H1 (cell line): ENCODE results near the gene CDK15. TPM values are rescaled to one million over a fixed set of nuclear protein-coding genes. Genes with fewer than 3 reads are reported as not detected.

Source experiments
- CTCF ChIA-PET: fragments of 300-600 bp; sonication (Branson Sonifier 250); formaldehyde crosslinking; loops from one replicate; lab custom pipeline; 2021; ENCODE audit not compliant: partially characterized antibody; lab: Charles Lee
- POLR2A ChIA-PET: fragments of 300-600 bp; sonication (Branson Sonifier 250); formaldehyde crosslinking; loops from one replicate; lab custom pipeline; 2021; ENCODE audit warnings: inconsistent platforms; ENCODE audit not compliant: partially characterized antibody; lab: Charles Lee
- DNase-seq, 2 experiments: peaks; one replicate each; pipeline versions ENCODE4 v3.0.0 to v3.0.0-alpha.2; 2010 to 2022; ENCODE audit warnings: low spot score in 2 of 2, low read depth in 1 of 2, mixed read lengths in 1 of 2
- FAIRE-seq: peaks from 2 replicates; lab custom pipeline; 2011; peaks lifted over from hg19 to GRCh38; lab: Jason Lieb, UNC
- H2AFZ ChIP-seq: 2 replicates; pipeline ENCODE4 v1.8.1; 2012; ENCODE audit warnings: low read length, inconsistent platforms
- H2AK5ac ChIP-seq: 2 replicates; pipeline ENCODE4 v1.6.1; 2013; ENCODE audit warnings: low read depth, low read length
- H2BK120ac ChIP-seq: replicated peaks from 2 replicates; pipeline ENCODE3; 2013; ENCODE audit warnings: low read depth, low read length, inconsistent platforms
- H2BK12ac ChIP-seq: 2 replicates; pipeline ENCODE4 v1.6.1; 2013; ENCODE audit warnings: low read depth, low read length
- H2BK15ac ChIP-seq: 2 replicates; pipeline ENCODE4 v1.6.1; 2013; ENCODE audit warnings: low read length
- H2BK20ac ChIP-seq: 2 replicates; pipeline ENCODE4 v1.6.1; 2013; ENCODE audit warnings: low read length
- H2BK5ac ChIP-seq: 2 replicates; pipeline ENCODE4 v1.6.1; 2013; ENCODE audit warnings: low read depth, low read length
- H3K14ac ChIP-seq: 2 replicates; pipeline ENCODE4 v1.6.1; 2013; ENCODE audit warnings: inconsistent platforms; ENCODE audit not compliant: insufficient read length
- H3K18ac ChIP-seq: 2 replicates; pipeline ENCODE4 v1.6.1; 2013; ENCODE audit warnings: low read length; ENCODE audit errors: extremely low read depth
- H3K23ac ChIP-seq: 2 replicates; pipeline ENCODE4 v1.6.1; 2013; ENCODE audit warnings: inconsistent platforms; ENCODE audit not compliant: insufficient read length
- H3K23me2 ChIP-seq: 2 replicates; pipeline ENCODE4 v1.6.1; 2013; ENCODE audit warnings: low read depth, low read length
- H3K27ac ChIP-seq: 2 replicates; pipeline ENCODE4 v1.6.1; 2011; ENCODE audit warnings: low read depth, low read length, inconsistent platforms
- H3K27me3 ChIP-seq, 4 experiments: replicated peaks in 1 of 4; 1 replicate in 1 of 4; 2 replicates in 3 of 4; pipeline versions ENCODE4 v1.6.1 to v1.8.1; 2011 to 2013; ENCODE audit warnings: low read length in 3 of 4, mild to moderate bottlenecking in 3 of 4, inconsistent platforms in 2 of 4, mixed read lengths in 2 of 4, moderate library complexity in 1 of 4; ENCODE audit not compliant: control insufficient read depth in 3 of 4, insufficient read depth in 3 of 4; ENCODE audit errors: extremely low read depth in 1 of 4
- H3K36me3 ChIP-seq, 4 experiments: 2 replicates each; pipeline versions ENCODE4 v1.6.1 to v1.8.1; 2011 to 2013; ENCODE audit warnings: mild to moderate bottlenecking in 4 of 4, low read length in 3 of 4, moderate library complexity in 2 of 4, control low read depth in 1 of 4, inconsistent platforms in 1 of 4; ENCODE audit not compliant: insufficient read depth in 4 of 4, control insufficient read depth in 2 of 4
- H3K4ac ChIP-seq: replicated peaks from 2 replicates; pipeline ENCODE3; 2013; ENCODE audit warnings: low read length, low read depth, mixed read lengths, inconsistent platforms; ENCODE audit not compliant: insufficient read length
- H3K4me1 ChIP-seq, 4 experiments: replicated peaks in 1 of 4; 1 replicate in 1 of 4; 2 replicates in 3 of 4; pipeline versions ENCODE4 v1.6.1 to v1.8.1; 2011 to 2013; ENCODE audit warnings: low read length in 3 of 4, inconsistent platforms in 2 of 4, mixed read lengths in 1 of 4; ENCODE audit not compliant: insufficient read depth in 4 of 4, control insufficient read depth in 3 of 4
- H3K4me2 ChIP-seq, 2 experiments: 2 replicates each; pipeline versions ENCODE4 v1.6.1 to v1.8.1; 2011 to 2013; ENCODE audit warnings: low read depth in 2 of 2, low read length in 2 of 2, control low read depth in 1 of 2, inconsistent platforms in 1 of 2, mild to moderate bottlenecking in 1 of 2; ENCODE audit not compliant: insufficient read depth in 1 of 2
- H3K4me3 ChIP-seq, 4 experiments: fragments of 200-600, 300-600 bp in 1 of 4; sonication (generic), shearing (Covaris generic), sonication (Bioruptor Twin) in 1 of 4; 2 replicates each; pipeline versions ENCODE4 v1.5.1 to v1.8.1; 2011 to 2016; ENCODE audit warnings: low read length in 4 of 4, low read depth in 3 of 4, control low read depth in 2 of 4, inconsistent platforms in 2 of 4, mild to moderate bottlenecking in 2 of 4, mixed read lengths in 1 of 4, moderate library complexity in 1 of 4; ENCODE audit not compliant: insufficient read depth in 2 of 4; ENCODE audit errors: extremely low read depth in 1 of 4
- H3K56ac ChIP-seq: replicated peaks from 2 replicates; pipeline ENCODE3; 2013; ENCODE audit warnings: low read depth, mild to moderate bottlenecking, mixed read lengths, low read length, inconsistent platforms; ENCODE audit not compliant: insufficient read length
- H3K79me1 ChIP-seq: 2 replicates; pipeline ENCODE4 v1.6.1; 2013; ENCODE audit warnings: low read depth, low read length, control low read depth
- H3K79me2 ChIP-seq, 2 experiments: 2 replicates each; pipeline versions ENCODE4 v1.6.1 to v1.8.1; 2012 to 2013; ENCODE audit warnings: low read length in 2 of 2, mild to moderate bottlenecking in 2 of 2, inconsistent platforms in 1 of 2; ENCODE audit not compliant: insufficient read depth in 2 of 2, control insufficient read depth in 1 of 2
- H3K9ac ChIP-seq, 4 experiments: replicated peaks in 1 of 4; 1 replicate in 1 of 4; 2 replicates in 3 of 4; pipeline versions ENCODE4 v1.6.1 to v1.8.1; 2011 to 2013; ENCODE audit warnings: low read depth in 3 of 4, low read length in 3 of 4, control low read depth in 2 of 4, mild to moderate bottlenecking in 2 of 4, moderate library complexity in 2 of 4, inconsistent platforms in 1 of 4; ENCODE audit errors: extremely low read depth in 1 of 4
- H3K9me3 ChIP-seq, 2 experiments: 2 replicates each; pipeline versions ENCODE4 v1.6.1 to v1.8.1; 2012 to 2013; ENCODE audit warnings: mild to moderate bottlenecking in 2 of 2, moderate library complexity in 2 of 2, control low read depth in 1 of 2, inconsistent platforms in 1 of 2, low read depth in 1 of 2, low read length in 1 of 2, mixed read lengths in 1 of 2; ENCODE audit not compliant: insufficient read depth in 2 of 2
- H4K20me1 ChIP-seq, 2 experiments: replicated peaks in 1 of 2; 2 replicates each; pipeline versions ENCODE3 to v1.8.1; 2011 to 2013; ENCODE audit warnings: inconsistent platforms in 2 of 2, low read length in 2 of 2, mild to moderate bottlenecking in 1 of 2; ENCODE audit not compliant: insufficient read depth in 2 of 2, control insufficient read depth in 1 of 2
- H4K5ac ChIP-seq: 2 replicates; pipeline ENCODE4 v1.6.1; 2013; ENCODE audit warnings: low read length, low read depth, mixed read lengths, inconsistent platforms; ENCODE audit not compliant: insufficient read length
- H4K8ac ChIP-seq: 2 replicates; pipeline ENCODE4 v1.8.0; 2013; ENCODE audit warnings: mild to moderate bottlenecking, moderate library complexity, low read length, inconsistent platforms; ENCODE audit not compliant: insufficient read depth; ENCODE audit errors: extremely low read depth
- H4K91ac ChIP-seq: replicated peaks from 2 replicates; pipeline ENCODE3; 2013; ENCODE audit warnings: low read length, mixed read lengths, inconsistent platforms; ENCODE audit not compliant: insufficient read length
- GABPA ChIP-seq: IDR thresholded peaks from 2 replicates; pipeline ENCODE4 v1.6.1; 2011; ENCODE audit warnings: mild to moderate bottlenecking, low read length, moderate library complexity, borderline replicate concordance; ENCODE audit not compliant: insufficient read depth
- KDM1A ChIP-seq: fragments of 200-600, 300-600 bp; sonication (generic); IDR thresholded peaks from 2 replicates; pipeline ENCODE4 v1.7.1; 2016; ENCODE audit warnings: mild to moderate bottlenecking, low read length, borderline replicate concordance
- PHF8 ChIP-seq: fragments of 200-600 bp; sonication (generic); conservative IDR thresholded peaks from 2 replicates; pipeline ENCODE4 v1.7.1; 2012; ENCODE audit warnings: low read depth, mild to moderate bottlenecking, inconsistent platforms, low read length, moderate library complexity
- WGBS, 2 experiments: shearing (Covaris generic) in 1 of 2; methylation state at CpG; one replicate each; pipeline versions ENCODE4 v1.1.6 to v1.1.7; 2013 to 2015; ENCODE audit warnings: low lambda C conversion rate in 2 of 2, mixed read lengths in 2 of 2, inconsistent platforms in 1 of 2, low coverage in 1 of 2, missing lambda C conversion rate in 1 of 2; ENCODE audit not compliant: insufficient replicate concordance in 2 of 2, insufficient coverage in 1 of 2, insufficient read length in 1 of 2; ENCODE audit errors: extremely low coverage in 1 of 2, missing lambda C conversion rate in 1 of 2; 5-methylcytosine and 5-hydroxymethylcytosine counted together
- polyA plus RNA-seq, 7 experiments: library from polyadenylated mRNA; depleted of rRNA in 3 of 7; stranded (reverse) in 5 of 7; unstranded in 2 of 7; fragments of >200 nt in 5 of 7; fragments of 200-250 nt in 2 of 7; gene quantifications; 1 replicate in 5 of 7; 2 replicates in 1 of 7; 4 replicates in 1 of 7; pipeline versions ENCODE4 v1.2.1 to v1.2.3, GENCODE V29; 2011 to 2013; ENCODE audit warnings: missing spikeins in 2 of 7, mixed read lengths in 2 of 7
- total RNA-seq: library from RNA; stranded (reverse); fragmentation: NEBNext Ultra II Directional; extraction: Animal tissue kit (Norgen Biotek cat#: 25700); gene quantifications from 2 replicates; pipeline ENCODE4 v1.2.1, GENCODE V29; 2021

The CDK15 gene
- total and polyA plus RNA-seq, 2 of the 8 experiments (the other 6 are each of a cell fraction or from before 2014, with no cell fraction given): 0.03 TPM; not detected in 1

DNA sequence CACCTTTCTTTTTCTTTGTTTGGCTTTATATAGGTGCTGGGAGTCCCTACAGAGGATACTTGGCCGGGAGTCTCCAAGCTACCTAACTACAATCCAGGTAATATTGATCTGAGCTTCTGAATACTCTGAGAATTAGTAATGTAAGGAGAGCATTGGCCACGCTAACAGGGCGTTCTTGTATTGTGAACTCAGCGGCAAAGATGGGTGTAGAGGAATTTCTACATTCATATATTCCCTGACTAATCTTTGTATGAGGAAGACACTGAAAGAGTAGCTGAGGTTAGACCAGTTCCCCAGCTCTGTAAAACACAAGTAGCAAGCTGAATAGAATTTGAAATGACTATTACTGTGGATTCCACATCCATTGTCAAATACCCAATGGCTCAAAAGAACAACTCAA lies 48.5 kb downstream of the CDK15 start:
- Histone ChIP-seq H3K9ac (no peak overlapping the region), H3K27ac (no peak overlapping the region), H3K4me2 (no peak overlapping the region)

More for the DNA sequence above, 48.5 kb downstream of the CDK15 start:
- Histone ChIP-seq H2BK120ac (no peak overlapping the region), H3K4me3 (no peak overlapping the region), H3K23ac (no peak overlapping the region), H3K27me3 (no peaks in the 10 kb centered on the region; a peak in 1 of 7 replicates), H2BK5ac (no peak overlapping the region), H4K5ac (no peak overlapping the region), H2AK5ac (no peak overlapping the region), H4K8ac (no peak overlapping the region), H3K4ac (no peak overlapping the region), H4K20me1 (no peaks in the 10 kb centered on the region), H3K18ac (no peak overlapping the region), H3K23me2 (0 out of 2 replicates have a peak, but pooled peaks cover 2% of the 10 kb centered on the region), H2BK15ac (no peak overlapping the region), H2BK20ac (no peak overlapping the region), H4K91ac (no peak overlapping the region), H2AFZ (no peak overlapping the region), H3K79me1 (no peaks in the 10 kb centered on the region), H3K4me1 (peaks cover 2 to 13% (median 11%) of the 10 kb centered on the region in 4 experiments; a peak in 4 of 7 replicates), H3K79me2 (no peaks in the 10 kb centered on the region), H3K56ac (no peak overlapping the region), H3K14ac (no peak overlapping the region), H3K36me3 (no peaks in the 10 kb centered on the region), H3K9me3 (no peaks in the 10 kb centered on the region), H2BK12ac (no peak overlapping the region)
- CTCF ChIA-PET: interaction anchor here (0.5 to 1.8 kb wide), 9 partner anchors 25 to 303 kb away, joined by 3 to 4 read pairs (median 3); no protein-coding TSS in a partner anchor
- DNase-seq (no peak), FAIRE-seq (no peak)
- POLR2A ChIA-PET: interaction anchor here (1.3 to 1.7 kb wide), 2 partner anchors 37 to 110 kb away, joined by 3 read pairs; no protein-coding TSS in a partner anchor
- 87% methylated on average over 4 of the region's 4 CpGs; no CpG with 5 or more reads in 1 of the 2 experiments for WGBS, 2 experiments
- TF ChIP-seq PHF8: no peak
- TF ChIP-seq GABPA: no peak
- TF ChIP-seq KDM1A: no peak
